IPS DF 6.9 (cell line): ENCODE data around the gene TPO.

ENCODE experiments used
- DNase-seq: peaks from one replicate; pipeline ENCODE4 v3.0.0-alpha.2; 2013; ENCODE audit warnings: low read depth, low spot score
- H3K27ac ChIP-seq: one replicate; pipeline ENCODE4 v1.5.1; 2013; ENCODE audit warnings: low read length, control low read depth
- H3K27me3 ChIP-seq: 2 replicates; pipeline ENCODE4 v1.6.1; 2013; ENCODE audit warnings: mild to moderate bottlenecking, low read length; ENCODE audit not compliant: control insufficient read depth, insufficient read depth
- H3K36me3 ChIP-seq: 2 replicates; pipeline ENCODE4 v1.6.1; 2013; ENCODE audit warnings: low read length; ENCODE audit not compliant: control insufficient read depth, insufficient read depth
- H3K4me1 ChIP-seq: 2 replicates; pipeline ENCODE4 v1.6.1; 2013; ENCODE audit warnings: low read length; ENCODE audit not compliant: control insufficient read depth, insufficient read depth
- H3K4me3 ChIP-seq: 2 replicates; pipeline ENCODE4 v1.5.1; 2013; ENCODE audit warnings: mild to moderate bottlenecking, low read length
- H3K9me3 ChIP-seq: 2 replicates; pipeline ENCODE4 v1.6.1; 2013; ENCODE audit warnings: low read length, inconsistent platforms; ENCODE audit not compliant: control insufficient read depth, insufficient read depth
- WGBS: extraction: QIAGEN DNeasy Blood & Tissue Kit; methylation state at CpG from one replicate; pipeline ENCODE4 v1.1.7; 2013; ENCODE audit warnings: mixed read lengths, missing lambda C conversion rate; ENCODE audit not compliant: insufficient read length, insufficient coverage; 5-methylcytosine and 5-hydroxymethylcytosine counted together

TPO gene

GRCh38 chr2:1461507-1462390 is 48.5 kb downstream of the TPO start:
- DNase-seq: no peak
- Histone ChIP-seq H3K9me3 (no peaks in the 10 kb centered on the region), H3K4me1 (no peaks in the 10 kb centered on the region), H3K36me3 (no peaks in the 10 kb centered on the region), H3K27me3 (no peaks in the 10 kb centered on the region), H3K27ac (no peak overlapping the region), H3K4me3 (no peak overlapping the region)
- no CpG with 5 or more reads among the region's 28 CpGs for WGBS

GRCh38 chr2:1462994-1463393 is 49.7 kb downstream of the TPO start:
- no peak for DNase-seq
- no CpG with 5 or more reads among the region's 4 CpGs for WGBS

GRCh38 chr2:1472350-1472749 is 59.1 kb downstream of the TPO start:
- H3K4me1 ChIP-seq: no peaks in the 10 kb centered on the region
- no peaks in the 10 kb centered on the region for H3K9me3 ChIP-seq
- no peaks in the 10 kb centered on the region for H3K27me3 ChIP-seq
- no peak for DNase-seq
- H3K36me3 ChIP-seq: no peaks in the 10 kb centered on the region; the same call in 1 of the 2 replicates
- H3K27ac ChIP-seq: no peak overlapping the region
- WGBS: no CpG with 5 or more reads among the region's 9 CpGs
- H3K4me3 ChIP-seq: no peak overlapping the region

More at GRCh38 chr2:1462994-1463393, 49.7 kb downstream of the TPO start:
- H3K9me3 ChIP-seq: no peaks in the 10 kb centered on the region
- no peaks in the 10 kb centered on the region for H3K27me3 ChIP-seq
- no peak overlapping the region for H3K4me3 ChIP-seq
- no peak overlapping the region for H3K27ac ChIP-seq
- H3K36me3 ChIP-seq: no peaks in the 10 kb centered on the region
- H3K4me1 ChIP-seq: no peaks in the 10 kb centered on the region

- WGBS: no CpG with 5 or more reads among the region's 30 CpGs
- H3K4me3 ChIP-seq: no peak overlapping the region
- no peak overlapping the region for H3K27ac ChIP-seq
- no peaks in the 10 kb centered on the region for H3K9me3 ChIP-seq
- H3K4me1 ChIP-seq: no peaks in the 10 kb centered on the region
- no peak for DNase-seq
- no peaks in the 10 kb centered on the region; the same call in 1 of the 2 replicates for H3K36me3 ChIP-seq
- H3K27me3 ChIP-seq: no peaks in the 10 kb centered on the region
These were observed 63.4 kb downstream of the TPO start for GRCh38 chr2:1476617-1477195.

- H3K4me1 ChIP-seq: no peaks in the 10 kb centered on the region
- no peaks in the 10 kb centered on the region for H3K27me3 ChIP-seq
- H3K36me3 ChIP-seq: no peaks in the 10 kb centered on the region; the same call in 1 of the 2 replicates
- no peak overlapping the region for H3K4me3 ChIP-seq
- no peak for DNase-seq
- H3K9me3 ChIP-seq: no peaks in the 10 kb centered on the region
- no CpG with 5 or more reads among the region's 76 CpGs for WGBS
- no peak overlapping the region for H3K27ac ChIP-seq
These were observed 64.2 kb downstream of the TPO start for GRCh38 chr2:1477196-1478040.

GRCh38 chr2:1478311-1479305 is 65.3 kb downstream of the TPO start:
- Histone ChIP-seq H3K27ac (no peak overlapping the region), H3K9me3 (no peaks in the 10 kb centered on the region), H3K4me3 (no peak overlapping the region), H3K36me3 (no peaks in the 10 kb centered on the region; the same call in 1 of the 2 replicates), H3K4me1 (no peaks in the 10 kb centered on the region), H3K27me3 (no peaks in the 10 kb centered on the region)
- no peak for DNase-seq
- no CpG with 5 or more reads among the region's 48 CpGs for WGBS

GRCh38 chr2:1479346-1479745 is 66.1 kb downstream of the TPO start:
- H3K27ac ChIP-seq: no peak overlapping the region
- DNase-seq: no peak
- no peaks in the 10 kb centered on the region for H3K27me3 ChIP-seq
- no CpG with 5 or more reads among the region's 6 CpGs for WGBS
- H3K36me3 ChIP-seq: no peaks in the 10 kb centered on the region; the same call in 1 of the 2 replicates
- H3K4me1 ChIP-seq: no peaks in the 10 kb centered on the region
- no peak overlapping the region for H3K4me3 ChIP-seq
- no peaks in the 10 kb centered on the region for H3K9me3 ChIP-seq

GRCh38 chr2:1480671-1481076 is 67.4 kb downstream of the TPO start:
- Histone ChIP-seq H3K36me3 (no peaks in the 10 kb centered on the region; the same call in 1 of the 2 replicates), H3K9me3 (no peaks in the 10 kb centered on the region), H3K4me1 (peaks cover 1% of the 10 kb centered on the region; the same call in 1 of the 2 replicates), H3K27ac (no peak overlapping the region), H3K4me3 (no peak overlapping the region), H3K27me3 (no peaks in the 10 kb centered on the region)
- no peak for DNase-seq
- 100% methylated on average over 2 of the region's 13 CpGs for WGBS

GRCh38 chr2:1481406-1482252 is 68.4 kb downstream of the TPO start:
- no CpG with 5 or more reads among the region's 20 CpGs for WGBS
- H3K27me3 ChIP-seq: no peaks in the 10 kb centered on the region
- H3K4me1 ChIP-seq: peaks cover 1% of the 10 kb centered on the region; the same call in 1 of the 2 replicates

More at GRCh38 chr2:1481406-1482252, 68.4 kb downstream of the TPO start:
- Histone ChIP-seq H3K36me3 (no peaks in the 10 kb centered on the region; the same call in 1 of the 2 replicates), H3K4me3 (no peak overlapping the region), H3K9me3 (no peaks in the 10 kb centered on the region), H3K27ac (no peak overlapping the region)
- DNase-seq: no peak
